Measurements from ENCODE around the gene PDIA5.
A peak's percentile ranks its signal among the peaks of the same experiment; 100 is the strongest.

PDIA5 gene

GRCh38 chr3:123188058-123188457 lies 121.2 kb downstream of the PDIA5 start:
- no peak for DNase-seq

- no peak for DNase-seq
Observed at GRCh38 chr3:123193448-123194101, 126.8 kb downstream of the PDIA5 start.

GRCh38 chr3:123194552-123194951 lies 127.7 kb downstream of the PDIA5 start:
- DNase-seq, result no peak

GRCh38 chr3:123198372-123198771 lies 131.5 kb downstream of the PDIA5 start:
- no peak for DNase-seq

- DNase-seq, result no peak
Observed at GRCh38 chr3:123201223-123201556, 134.4 kb downstream of the PDIA5 start.

- DNase-seq, result peak; percentile 91 to 95
Observed at GRCh38 chr3:123201557-123202427, 135.0 kb downstream of the PDIA5 start, which contains the start of gene SEC22A. TSS of gene SEC22A (plus strand) at chr3:123201943. CDS start at chr3:123209218, 7,275 bp downstream.

GRCh38 chr3:123202451-123202850 lies 135.6 kb downstream of the PDIA5 start:
- DNase-seq, result peak; percentile 3 to 5
